Prostate gland (tissue), 2 donors: Measurements from ENCODE around the gene C1orf167.

Source experiments
- CTCF ChIP-seq, 4 experiments: fragments of 200-600 bp in 2 of 4; fragments of 450-650 bp in 2 of 4; sonication (generic) in 2 of 4; IDR thresholded peaks; 1 replicate in 3 of 4; 2 replicates in 1 of 4; pipeline ENCODE4 v1.5.1; 2016 to 2019; ENCODE audit warnings: antibody characterized with exemption in 4 of 4, mild to moderate bottlenecking in 2 of 4, moderate library complexity in 2 of 4
- POLR2A ChIP-seq: fragments of 450-650 bp; IDR thresholded peaks from one replicate; pipeline ENCODE4 v1.6.1; 2016; ENCODE audit warnings: antibody characterized with exemption, mild to moderate bottlenecking
- POLR2AphosphoS5 ChIP-seq: sonication (generic); formaldehyde crosslinking; IDR thresholded peaks from one replicate; pipeline ENCODE4 v1.6.1; 2017; ENCODE audit warnings: antibody characterized with exemption

GRCh38 chr1:11800391-11800755 lies 38.4 kb downstream of the C1orf167 start:
- no peak for TF ChIP-seq CTCF (IDR thresholded peaks at IDR 0.05)
- no peak for TF ChIP-seq POLR2A
- no peak for TF ChIP-seq POLR2AphosphoS5
